GM18526 (cell line): ENCODE results near the gene CLDN22.

Experiments used
- POLR2A ChIP-seq: IDR thresholded peaks from 3 replicates; pipeline ENCODE4 v1.6.1; 2011; ENCODE audit not compliant: insufficient read length; ENCODE audit errors: extremely low read depth

Gene CLDN22

GRCh38 chr4:183284258-183284785 lies 35.8 kb downstream of the CLDN22 start:
- TF ChIP-seq POLR2A: no peak

GRCh38 chr4:183276106-183276505 lies 44.0 kb downstream of the CLDN22 start:
- TF ChIP-seq POLR2A: no peak

- TF ChIP-seq POLR2A: no peak
Observed at GRCh38 chr4:183272384-183272783, 47.7 kb downstream of the CLDN22 start.

GRCh38 chr4:183268556-183268955 lies 51.5 kb downstream of the CLDN22 start:
- no peak for TF ChIP-seq POLR2A
